SH-SY5Y (cell line): ENCODE results near the gene PLK5.

Source experiments
- GATA2 ChIP-seq: IDR thresholded peaks from 2 replicates; pipeline ENCODE4 v1.6.1; 2011; ENCODE audit warnings: mild to moderate bottlenecking, low read depth, low read length
- GATA3 ChIP-seq: IDR thresholded peaks from 2 replicates; pipeline ENCODE4 v1.6.1; 2011; ENCODE audit warnings: low read depth, mild to moderate bottlenecking, low read length, moderate library complexity

Gene PLK5

DNA sequence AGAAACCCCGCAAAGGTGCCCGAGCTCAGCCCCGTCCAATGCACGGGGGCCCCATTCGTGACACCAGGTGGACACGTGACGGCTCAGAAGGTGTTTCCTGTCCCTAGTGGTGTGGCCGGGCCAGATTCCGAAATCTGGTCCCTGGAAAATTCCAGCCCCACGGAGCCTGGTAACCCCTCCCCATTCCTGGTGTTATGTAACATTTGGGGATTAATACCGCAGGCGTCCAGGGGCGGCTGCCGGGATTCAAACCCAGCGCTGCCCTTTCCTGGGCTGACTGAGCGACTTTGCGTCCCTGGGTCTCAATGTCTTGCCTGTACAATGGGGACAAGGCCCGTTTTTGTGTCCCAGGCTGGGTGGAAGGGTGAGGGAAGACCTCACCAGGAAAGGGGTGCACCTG, 1.0 kb upstream of the PLK5 start:
- TF ChIP-seq GATA2: no peak
- TF ChIP-seq GATA3: no peak

DNA sequence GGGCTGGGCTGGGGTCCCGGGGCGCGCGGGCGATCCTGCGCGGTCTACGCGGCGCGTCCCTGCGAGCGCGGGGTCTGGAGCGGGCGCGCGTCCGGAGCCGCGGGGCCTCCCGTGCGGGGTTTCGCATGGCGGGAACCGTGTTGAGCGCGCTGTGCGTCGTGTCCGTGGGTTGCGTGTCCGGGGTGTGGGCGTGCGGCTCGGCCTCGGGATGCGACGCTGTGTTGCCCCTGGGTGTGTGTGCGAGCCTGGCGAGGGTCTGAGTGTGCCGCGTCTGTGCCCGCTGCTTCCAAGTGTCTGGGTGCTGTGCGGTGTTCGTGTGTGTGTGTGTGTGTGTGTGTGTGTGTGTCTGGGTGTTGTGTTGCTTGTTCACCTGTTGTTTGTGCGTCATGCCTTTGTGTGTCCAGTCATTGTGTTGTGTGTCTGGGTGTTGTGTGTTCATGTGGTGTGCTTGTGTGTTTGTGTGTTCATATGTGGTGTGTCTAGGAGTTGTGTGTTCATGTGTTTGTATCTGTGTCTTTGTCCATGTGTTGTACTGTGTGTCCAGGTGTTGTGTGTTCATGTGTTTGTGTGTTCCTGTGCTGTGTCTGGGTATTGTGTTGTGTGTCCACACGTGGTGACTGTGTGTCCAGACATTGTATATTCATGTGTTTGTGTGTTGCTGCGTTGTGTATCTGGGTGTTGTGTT, 552 bp downstream of the PLK5 start:
- no peak for TF ChIP-seq GATA2
- TF ChIP-seq GATA3: no peak

DNA sequence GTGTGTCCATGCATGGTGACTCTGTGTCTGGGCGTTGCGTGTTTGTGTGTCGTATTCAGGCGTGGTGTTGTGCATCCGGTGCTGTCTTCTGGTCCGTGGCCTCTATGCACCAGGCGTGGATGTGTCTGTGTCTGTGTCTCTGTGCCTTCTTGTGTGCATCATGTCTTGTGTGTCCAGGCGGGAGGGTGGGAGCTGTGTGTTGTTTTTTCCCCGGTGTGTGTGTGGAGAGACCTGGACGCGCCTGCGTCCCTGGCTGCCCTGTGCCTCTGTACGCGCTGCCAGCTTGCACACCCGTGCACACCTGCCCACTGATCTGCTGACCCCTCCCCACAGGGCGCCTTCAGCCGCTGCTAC, 1.1 kb downstream of the PLK5 start:
- TF ChIP-seq GATA2 (no peak), GATA3 (no peak)

DNA sequence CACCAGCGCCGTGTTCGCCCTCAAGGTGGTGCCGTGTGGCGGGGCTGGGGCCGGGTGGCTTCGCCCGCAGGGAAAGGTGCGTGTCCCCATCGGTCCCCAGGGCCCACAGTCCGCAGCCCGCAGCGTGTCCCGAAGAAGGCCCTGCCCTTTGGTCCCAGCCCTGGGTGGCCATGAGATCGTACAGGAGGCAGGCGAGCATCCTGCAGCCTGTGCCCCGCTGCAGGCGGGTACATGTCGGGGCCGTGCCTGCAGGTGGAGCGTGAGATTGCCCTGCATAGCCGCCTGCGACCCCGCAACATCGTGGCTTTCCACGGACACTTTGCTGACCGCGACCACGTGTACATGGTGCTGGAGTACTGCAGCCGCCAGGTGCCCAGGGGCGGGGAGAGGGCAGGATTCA, 1.5 kb downstream of the PLK5 start:
- TF ChIP-seq GATA3: no peak
- no peak for TF ChIP-seq GATA2

DNA sequence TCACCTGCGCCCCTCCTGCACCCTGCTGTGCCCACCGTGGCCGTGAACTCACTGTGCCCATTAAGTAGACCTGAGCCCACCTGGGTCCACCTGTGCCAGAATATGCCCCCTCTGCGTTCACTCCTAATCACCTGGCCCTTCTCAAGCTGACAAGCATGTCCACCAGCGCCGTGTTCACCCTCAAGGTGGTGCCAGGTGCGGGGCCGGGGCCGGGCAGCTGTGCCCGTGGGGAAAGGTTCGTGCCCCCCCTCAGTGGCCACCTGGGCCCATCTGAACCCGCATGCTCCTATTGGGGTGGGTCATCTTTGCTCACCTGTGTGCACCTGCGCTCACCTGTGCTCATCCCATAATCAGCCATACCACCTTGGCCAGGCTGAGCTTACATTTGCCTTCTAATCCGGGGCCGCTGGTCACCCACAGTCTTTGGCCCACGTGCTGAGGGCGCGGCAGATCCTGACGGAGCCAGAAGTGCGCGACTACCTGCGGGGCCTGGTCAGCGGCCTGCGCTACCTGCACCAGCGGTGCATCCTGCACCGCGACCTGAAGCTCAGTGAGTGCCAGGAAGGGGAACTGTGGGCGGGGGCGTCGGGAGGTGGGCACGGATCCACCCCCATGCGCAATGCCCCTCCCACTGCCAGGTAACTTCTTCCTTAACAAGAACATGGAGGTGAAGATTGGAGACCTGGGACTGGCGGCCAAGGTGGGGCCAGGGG, 2.3 kb downstream of the PLK5 start:
- TF ChIP-seq GATA3 (no peak), GATA2 (no peak)

DNA sequence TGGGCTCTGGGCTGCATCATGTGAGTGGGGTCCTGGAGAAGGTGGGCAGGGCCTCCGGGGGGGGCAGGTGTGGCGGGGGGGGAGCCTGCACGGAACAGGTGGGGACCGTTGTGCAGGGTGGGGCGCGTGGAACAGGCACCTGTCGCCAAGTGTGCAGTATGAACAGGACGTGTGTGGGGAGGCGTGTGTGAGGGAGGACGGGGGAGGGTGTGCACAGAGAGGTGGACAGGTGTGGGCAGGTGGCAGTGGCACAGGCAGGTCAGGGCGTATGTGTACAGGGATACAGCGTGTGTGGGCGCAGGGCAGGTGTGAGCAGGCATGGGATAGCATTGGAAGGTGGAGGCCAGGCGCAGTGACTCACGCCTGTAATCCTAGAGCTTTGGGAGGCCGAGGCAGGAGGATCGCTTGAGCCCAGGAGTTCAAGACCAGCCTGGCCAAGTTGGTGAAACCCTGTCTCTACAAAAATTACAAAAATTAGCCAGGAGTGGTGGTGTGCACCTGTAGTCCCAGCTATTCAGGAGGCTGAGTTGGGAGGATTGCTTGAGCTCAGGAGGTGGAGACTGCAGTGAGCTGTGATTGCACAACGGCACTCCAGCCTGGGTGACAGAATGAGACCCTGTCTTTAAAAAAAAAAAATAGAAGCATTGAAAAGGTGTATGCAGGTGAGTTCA, 3.2 kb downstream of the PLK5 start:
- no peak for TF ChIP-seq GATA3

DNA sequence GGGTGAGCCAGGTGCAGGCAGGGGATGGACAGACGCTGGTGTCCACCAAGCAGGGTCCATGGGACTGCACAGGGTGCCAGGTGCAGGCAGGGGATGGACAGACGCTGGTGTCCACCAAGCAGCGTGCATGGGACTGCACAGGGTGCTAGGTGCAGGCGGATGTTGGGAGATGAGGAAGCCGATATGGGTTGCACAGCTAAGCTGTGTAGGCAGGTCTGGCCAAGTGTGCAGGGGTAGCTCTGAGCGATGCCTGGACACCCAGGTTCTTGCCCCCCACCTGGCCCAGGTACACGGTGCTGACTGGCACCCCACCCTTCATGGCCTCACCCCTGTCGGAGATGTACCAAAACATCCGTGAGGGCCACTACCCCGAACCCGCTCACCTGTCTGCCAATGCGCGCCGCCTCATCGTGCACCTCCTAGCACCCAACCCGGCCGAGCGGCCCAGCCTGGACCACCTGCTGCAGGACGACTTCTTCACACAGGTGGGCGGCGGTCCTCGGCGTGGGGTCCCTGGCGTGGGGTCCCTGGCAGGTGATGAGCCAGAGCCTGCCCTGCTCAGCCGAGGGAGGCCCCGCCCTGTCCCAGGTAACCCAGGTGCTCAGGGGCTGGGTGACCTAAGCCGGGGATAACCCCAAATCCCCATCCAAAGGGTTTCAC, 3.9 kb downstream of the PLK5 start:
- TF ChIP-seq GATA3: no peak
- no peak for TF ChIP-seq GATA2

DNA sequence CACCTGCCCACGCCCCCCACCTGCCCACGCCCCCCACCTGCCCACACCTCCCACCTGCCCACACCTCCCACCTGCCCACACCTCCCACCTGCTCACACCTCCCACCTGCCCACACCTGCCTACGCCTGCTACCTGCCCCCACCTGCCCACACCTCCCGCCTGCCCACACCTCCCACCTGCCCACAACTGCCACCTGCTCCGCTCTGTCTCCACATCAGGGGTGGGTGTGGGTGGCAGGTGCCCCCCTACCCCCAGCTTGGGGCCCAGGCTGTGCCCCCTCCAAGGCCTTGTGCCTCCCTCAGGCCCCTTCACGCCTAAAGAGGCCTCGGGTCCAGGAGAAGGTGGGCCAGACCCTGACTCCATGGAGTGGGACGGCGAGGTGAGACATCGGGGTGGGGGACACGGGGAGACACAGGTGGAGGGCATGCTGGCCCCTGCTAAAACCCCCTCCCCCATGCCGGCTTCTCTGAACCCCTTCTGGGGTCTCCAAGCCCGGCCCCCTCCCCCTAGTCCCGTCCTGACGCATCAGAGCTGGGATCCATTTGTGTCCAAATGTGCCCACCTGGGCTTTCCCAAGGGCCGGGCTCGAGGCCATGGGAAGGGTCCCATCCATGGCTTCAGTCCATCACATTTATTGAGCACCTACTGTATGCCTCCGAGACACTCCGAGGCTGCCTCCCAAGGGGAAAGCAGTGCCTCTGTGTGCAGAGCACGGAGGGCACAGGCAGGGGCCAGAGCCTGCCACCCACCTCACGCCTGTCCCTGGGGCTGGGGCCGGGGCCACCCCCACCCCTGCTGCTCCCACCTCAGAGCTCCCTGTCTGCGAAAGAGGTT, 4.9 kb downstream of the PLK5 start:
- TF ChIP-seq GATA2 (no peak), GATA3 (no peak)

DNA sequence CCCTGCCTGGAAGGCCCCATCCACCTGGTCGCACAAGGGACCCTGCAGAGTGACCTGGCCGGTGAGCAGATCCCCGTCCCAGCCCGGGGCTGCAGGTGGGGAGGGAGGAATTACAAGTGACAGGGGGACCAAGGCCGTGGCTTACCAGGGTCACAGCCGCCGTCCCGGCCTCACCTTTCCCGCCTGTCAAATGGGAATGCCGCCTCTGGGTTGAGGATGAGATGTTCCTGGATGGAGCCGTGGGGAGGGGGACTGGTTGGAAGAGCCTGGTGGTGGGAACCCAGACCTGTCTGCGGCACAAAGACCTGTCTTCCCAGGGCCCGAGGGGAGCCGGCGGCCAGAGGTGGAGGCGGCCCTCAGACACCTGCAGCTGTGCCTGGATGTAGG, 5.5 kb downstream of the PLK5 start:
- TF ChIP-seq GATA3 (no peak), GATA2 (no peak)

DNA sequence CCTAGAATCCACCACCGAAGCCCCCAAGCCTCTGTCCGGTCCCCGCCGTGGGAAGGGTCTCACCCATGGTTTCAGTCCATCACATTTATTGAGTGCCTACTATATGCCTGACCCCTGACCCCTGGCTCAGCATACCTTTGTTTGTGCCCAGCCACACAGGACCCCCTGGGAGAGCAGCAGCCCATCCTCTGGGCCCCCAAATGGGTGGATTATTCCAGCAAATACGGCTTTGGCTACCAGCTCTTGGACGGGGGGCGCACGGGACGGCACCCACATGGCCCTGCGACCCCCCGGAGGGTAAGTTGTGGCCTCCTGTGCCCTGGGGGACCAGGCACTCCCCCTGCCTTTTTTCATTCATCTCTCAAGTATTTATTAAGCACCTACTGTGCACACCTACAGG, 7.7 kb downstream of the PLK5 start:
- TF ChIP-seq GATA2: no peak
- TF ChIP-seq GATA3: no peak

DNA sequence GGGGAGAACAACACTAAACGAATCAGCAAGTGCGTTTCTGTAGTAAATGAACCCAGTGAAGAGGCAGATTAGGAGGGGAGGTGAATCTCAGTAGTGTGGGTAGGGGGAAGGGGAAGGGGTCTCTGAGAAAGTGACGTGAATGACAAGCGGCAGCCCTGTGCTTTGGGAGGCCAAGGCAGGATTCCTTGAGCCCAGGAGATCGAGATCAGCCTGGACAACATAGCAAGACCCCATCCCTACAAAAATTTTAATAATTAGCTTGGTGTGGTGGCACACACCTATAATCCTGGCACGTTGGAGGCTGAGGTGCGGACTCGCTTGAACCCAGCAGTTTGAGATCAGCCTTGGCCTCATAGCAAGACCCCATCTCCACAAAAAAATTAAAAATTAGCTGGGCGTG, 8.1 kb downstream of the PLK5 start:
- no peak for TF ChIP-seq GATA2
- no peak for TF ChIP-seq GATA3

DNA sequence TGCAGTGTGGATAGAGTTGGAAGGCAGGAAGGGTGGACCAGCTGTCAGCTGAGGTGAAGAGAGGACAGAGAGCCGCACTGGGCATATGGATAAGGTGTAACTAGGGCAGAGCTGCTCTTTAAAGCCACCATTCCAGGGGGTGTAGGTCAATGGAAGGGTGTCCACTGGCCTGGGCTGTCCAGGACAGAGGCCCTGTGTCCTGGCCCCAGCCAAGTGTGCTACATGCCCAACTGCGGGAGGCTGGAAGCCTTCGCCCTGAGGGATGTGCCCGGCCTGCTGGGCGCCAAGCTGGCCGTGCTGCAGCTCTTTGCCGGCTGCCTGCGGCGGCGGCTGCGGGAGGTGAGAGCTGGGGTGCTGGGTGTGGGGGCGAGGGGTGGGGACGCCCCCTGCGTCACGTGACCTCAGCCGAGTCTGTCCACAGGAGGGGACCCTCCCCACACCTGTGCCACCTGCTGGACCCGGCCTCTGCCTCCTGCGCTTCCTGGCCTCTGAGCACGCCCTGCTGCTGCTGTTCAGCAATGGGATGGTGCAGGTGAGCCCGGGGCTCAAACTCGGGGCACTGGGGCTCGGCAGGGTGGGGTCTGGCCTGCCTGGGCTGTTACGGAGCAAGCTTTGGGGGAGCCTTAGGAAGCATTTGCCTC, 9.8 kb downstream of the PLK5 start:
- no peak for TF ChIP-seq GATA3
- no peak for TF ChIP-seq GATA2

DNA sequence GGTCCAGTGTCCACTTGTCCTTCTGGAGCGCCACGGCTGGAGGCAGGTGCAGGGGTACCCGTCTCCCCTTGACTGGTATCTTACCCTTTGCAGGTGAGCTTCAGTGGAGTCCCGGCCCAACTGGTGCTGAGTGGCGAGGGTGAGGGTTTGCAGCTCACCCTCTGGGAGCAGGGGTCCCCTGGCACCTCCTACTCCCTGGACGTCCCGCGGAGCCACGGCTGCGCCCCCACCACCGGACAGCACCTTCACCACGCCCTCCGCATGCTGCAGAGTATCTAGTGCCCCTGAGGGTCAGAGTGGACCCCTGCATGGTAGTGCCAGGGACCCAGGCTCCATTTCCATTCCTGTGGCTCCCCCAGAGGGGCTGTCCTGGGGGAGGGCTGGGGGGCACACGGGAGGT, 11.1 kb downstream of the PLK5 start:
- TF ChIP-seq GATA2 (no peak), GATA3 (no peak)
